Lung microvascular endothelial cell (primary cell): ENCODE data around the gene CYREN. TPM values are rescaled to one million over a fixed set of nuclear protein-coding genes. Genes with fewer than 3 reads are reported as not detected.
A peak's percentile ranks its signal among the peaks of the same experiment; 100 is the strongest.
"Not testable (repeated sequence)": the region's sequence is repeated elsewhere in the genome, so short reads cannot be mapped to it uniquely, and the experiment has no call there.

Experiments used
- DNase-seq, 2 donors: peaks; one replicate each; pipeline versions ENCODE4 v3.0.0 to v3.0.0-alpha.2; 2010; ENCODE audit warnings: low read depth in 2 of 2
- total RNA-seq: library from RNA; depleted of rRNA; stranded (reverse); fragments of >200 nt; gene quantifications from 2 replicates; pipeline ENCODE4 v1.2.1, GENCODE V29; 2014

Gene CYREN
- total RNA-seq, result 10.7 and 12.6 TPM in 2 replicates

- DNase-seq, result peak; percentile 94
Observed at GRCh38 chr7:135170274-135170997, at the start of gene CYREN. Gene CYREN (minus strand): TSS chr7:135170707. CDS start chr7:135168922, 1,785 bp downstream.

- DNase-seq, result no peak
Observed at GRCh38 chr7:135217645-135218509, 47.4 kb upstream of the CYREN start.

- DNase-seq, result no peak
Observed at GRCh38 chr7:135215698-135216097, 45.2 kb upstream of the CYREN start.

GRCh38 chr7:135215180-135215579 is 44.7 kb upstream of the CYREN start:
- DNase-seq, result no peak

GRCh38 chr7:135213831-135214230 is 43.3 kb upstream of the CYREN start:
- no peak for DNase-seq

GRCh38 chr7:135211946-135212685 is 41.6 kb upstream of the CYREN start:
- DNase-seq, result not testable (repeated sequence)

GRCh38 chr7:135211179-135211945 is 40.9 kb upstream of the CYREN start, which contains the start of gene WDR91:
Gene WDR91 (minus strand): TSS chr7:135211526. CDS start chr7:135211502, 24 bp downstream.
- peak; percentile 94 to 95 for DNase-seq

- peak; percentile 23 to 40 for DNase-seq
Observed at GRCh38 chr7:135210888-135211178, 40.3 kb upstream of the CYREN start.

GRCh38 chr7:135209225-135209834 is 38.8 kb upstream of the CYREN start:
- DNase-seq, result no peak

- peak in 1 of 2 donors; percentile 48 for DNase-seq
Observed at GRCh38 chr7:135208102-135208793, 37.7 kb upstream of the CYREN start.

GRCh38 chr7:135207406-135208101 is 37.0 kb upstream of the CYREN start:
- DNase-seq, result no peak

- DNase-seq, result no peak
Observed at GRCh38 chr7:135206941-135207391, 36.5 kb upstream of the CYREN start.

GRCh38 chr7:135205850-135206249 is 35.3 kb upstream of the CYREN start:
- no peak for DNase-seq

- DNase-seq, result no peak
Observed at GRCh38 chr7:135204876-135205275, 34.4 kb upstream of the CYREN start.

GRCh38 chr7:135204341-135204749 is 33.8 kb upstream of the CYREN start:
- DNase-seq, result peak; percentile 55 to 75

GRCh38 chr7:135201350-135201749 is 30.8 kb upstream of the CYREN start:
- no peak for DNase-seq

- DNase-seq, result no peak
Observed at GRCh38 chr7:135200821-135201331, 30.4 kb upstream of the CYREN start.

GRCh38 chr7:135199439-135199838 is 28.9 kb upstream of the CYREN start:
- DNase-seq, result no peak
